SK-N-SH treated with all-trans-retinoic acid at 6 μM for 48 hours (cell line): ENCODE measurements around the gene EIF3A.
"Not testable (repeated sequence)": the region's sequence is repeated elsewhere in the genome, so short reads cannot be mapped to it uniquely, and the experiment has no call there.

Experiments used
- ATAC-seq: fragments of 200-7000 bp; cut with Tn5 transposase; 3 replicates; pipeline ENCODE4 v1.9.1; 2020; ENCODE audit warnings: mild to moderate bottlenecking, moderate library complexity
- ARNTL ChIP-seq: fragments of 450-650 bp; formaldehyde crosslinking; IDR thresholded peaks from 2 replicates; pipeline ENCODE4 v1.5.0; 2020; ENCODE audit warnings: low read depth, mild to moderate bottlenecking, moderate library complexity, borderline replicate concordance
- CREB5 ChIP-seq: fragments of 250-450 bp; sonication (Bioruptor Pico); IDR thresholded peaks from 2 replicates; pipeline ENCODE4 v1.5.1; 2020; ENCODE audit warnings: low read depth, mild to moderate bottlenecking, moderate library complexity
- CSDC2 ChIP-seq: fragments of 250-450 bp; sonication (Bioruptor Pico); IDR thresholded peaks from 2 replicates; pipeline ENCODE4 v1.5.0; 2020; ENCODE audit warnings: mild to moderate bottlenecking, moderate library complexity
- CSRNP3 ChIP-seq: fragments of 250-450 bp; sonication (Bioruptor Pico); IDR thresholded peaks from 2 replicates; pipeline ENCODE4 v1.5.1; 2021; ENCODE audit warnings: mild to moderate bottlenecking, moderate library complexity
- ESRRG ChIP-seq: fragments of 250-450 bp; sonication (Bioruptor Pico); IDR thresholded peaks from 2 replicates; pipeline ENCODE4 v1.6.1; 2021; ENCODE audit warnings: mild to moderate bottlenecking
- GLIS3 ChIP-seq: fragments of 250-450 bp; sonication (Bioruptor Pico); IDR thresholded peaks from 2 replicates; pipeline ENCODE4 v1.5.0; 2020; ENCODE audit warnings: mild to moderate bottlenecking, moderate library complexity
- ISL1 ChIP-seq: fragments of 250-450 bp; sonication (Bioruptor Pico); IDR thresholded peaks from 2 replicates; pipeline ENCODE4 v2.1.2; 2022; ENCODE audit warnings: mild to moderate bottlenecking, moderate library complexity
- OSR1 ChIP-seq: fragments of 250-450 bp; sonication (Bioruptor Pico); IDR thresholded peaks from 2 replicates; pipeline ENCODE4 v1.8.0; 2022; ENCODE audit warnings: moderate library complexity, mild to moderate bottlenecking, inconsistent platforms
- PATZ1 ChIP-seq: fragments of 250-450 bp; sonication (Bioruptor Pico); IDR thresholded peaks from 2 replicates; pipeline ENCODE4 v1.8.0; 2020; ENCODE audit warnings: mild to moderate bottlenecking, moderate library complexity, borderline replicate concordance
- POU6F1 ChIP-seq: fragments of 250-450 bp; sonication (Bioruptor Pico); IDR thresholded peaks from 2 replicates; pipeline ENCODE4 v1.8.0; 2021; ENCODE audit warnings: low read depth, mild to moderate bottlenecking, moderate library complexity, borderline replicate concordance
- PPARA ChIP-seq: fragments of 250-450 bp; sonication (Bioruptor Pico); IDR thresholded peaks from 2 replicates; pipeline ENCODE4 v1.5.0; 2020; ENCODE audit warnings: mild to moderate bottlenecking, borderline replicate concordance
- RARB ChIP-seq: fragments of 250-450 bp; sonication (Bioruptor Pico); IDR thresholded peaks from 2 replicates; pipeline ENCODE4 v1.8.0; 2021; ENCODE audit warnings: mild to moderate bottlenecking, moderate library complexity
- SNAI2 ChIP-seq: fragments of 250-450 bp; sonication (Bioruptor Pico); IDR thresholded peaks from 2 replicates; pipeline ENCODE4 v1.5.0; 2020; ENCODE audit warnings: mild to moderate bottlenecking, moderate library complexity
- TCF4 ChIP-seq: fragments of 250-450 bp; sonication (Bioruptor Pico); IDR thresholded peaks from 2 replicates; pipeline ENCODE4 v1.8.0; 2021; ENCODE audit warnings: mild to moderate bottlenecking, moderate library complexity, borderline replicate concordance
- TOX ChIP-seq: fragments of 250-450 bp; sonication (Bioruptor Pico); IDR thresholded peaks from 2 replicates; pipeline ENCODE4 v1.8.0; 2021; ENCODE audit warnings: mild to moderate bottlenecking, moderate library complexity, borderline replicate concordance
- TSHZ2 ChIP-seq: fragments of 250-450 bp; sonication (Bioruptor Pico); IDR thresholded peaks from 2 replicates; pipeline ENCODE4 v1.5.0; 2020; ENCODE audit warnings: mild to moderate bottlenecking, moderate library complexity
- ZC3H10 ChIP-seq: fragments of 250-450 bp; sonication (Bioruptor Pico); IDR thresholded peaks from 2 replicates; pipeline ENCODE4 v1.5.1; 2021; ENCODE audit warnings: mild to moderate bottlenecking, moderate library complexity
- ZFP3 ChIP-seq: fragments of 250-450 bp; sonication (Bioruptor Pico); IDR thresholded peaks from 2 replicates; pipeline ENCODE4 v1.5.0; 2020; ENCODE audit warnings: mild to moderate bottlenecking, moderate library complexity
- ZNF70 ChIP-seq: fragments of 450-650 bp; formaldehyde crosslinking; IDR thresholded peaks from 2 replicates; pipeline ENCODE4 v1.5.0; 2020; ENCODE audit warnings: mild to moderate bottlenecking, moderate library complexity
- ZNF8 ChIP-seq: fragments of 450-650 bp; formaldehyde crosslinking; IDR thresholded peaks from 2 replicates; pipeline ENCODE4 v1.5.0; 2020; ENCODE audit warnings: mild to moderate bottlenecking, moderate library complexity

The EIF3A gene

GRCh38 chr10:119028900-119029612 lies 51.6 kb downstream of the EIF3A start:
- TF ChIP-seq ZNF8 (CRISPR knock-in tag) (no peak), PATZ1 (CRISPR knock-in tag) (peak; percentile 63)
- peak; percentile 72 for ATAC-seq

- ATAC-seq: not testable (repeated sequence)
Observed at GRCh38 chr10:119028445-119028899, 52.1 kb downstream of the EIF3A start.

- ATAC-seq: no peak
- no peak for TF ChIP-seq ISL1 (CRISPR knock-in tag)
- TF ChIP-seq POU6F1 (CRISPR knock-in tag): no peak
- TF ChIP-seq ESRRG (CRISPR knock-in tag): no peak
- no peak for TF ChIP-seq TOX
- TF ChIP-seq ZFP3: no peak
- TF ChIP-seq TCF4 (CRISPR knock-in tag): no peak
- no peak for TF ChIP-seq ZC3H10 (CRISPR knock-in tag)
- TF ChIP-seq ARNTL (CRISPR knock-in tag): no peak
- no peak for TF ChIP-seq PPARA (CRISPR knock-in tag)
- TF ChIP-seq PATZ1 (CRISPR knock-in tag): no peak
- no peak for TF ChIP-seq RARB (CRISPR knock-in tag)
- TF ChIP-seq CSDC2 (CRISPR knock-in tag): no peak
- no peak for TF ChIP-seq ZNF70
- no peak for TF ChIP-seq TSHZ2 (CRISPR knock-in tag)
- no peak for TF ChIP-seq OSR1
- TF ChIP-seq CREB5 (CRISPR knock-in tag): no peak
- no peak for TF ChIP-seq GLIS3 (CRISPR knock-in tag)
- no peak for TF ChIP-seq CSRNP3 (CRISPR knock-in tag)
- TF ChIP-seq SNAI2 (CRISPR knock-in tag): no peak
- TF ChIP-seq ZNF8 (CRISPR knock-in tag): no peak
Observed at GRCh38 chr10:119026301-119027110, 54.1 kb downstream of the EIF3A start.
